A673 (cell line): ENCODE results near the gene CDKN2B-AS1. TPM values are rescaled to one million over a fixed set of nuclear protein-coding genes. Genes with fewer than 3 reads are reported as not detected.

Experiments used
- BruUV-seq: library from RNA; stranded (reverse); fragments of 400-500 nt; replicated peaks from 2 replicates; lab custom pipeline; 2021; lab: Mats Ljungman, UMichigan
- CTCF ChIA-PET: fragments of 300-600 bp; sonication (Branson Sonifier 250); formaldehyde crosslinking; loops from one replicate; lab custom pipeline; 2022; ENCODE audit warnings: antibody characterized with exemption; lab: Charles Lee
- POLR2A ChIA-PET: fragments of 300-600 bp; sonication (Branson Sonifier 250); formaldehyde crosslinking; loops from one replicate; lab custom pipeline; 2022; ENCODE audit warnings: antibody characterized with exemption; ENCODE audit not compliant: low non-redundant PET; lab: Charles Lee
- DNase-seq: peaks from one replicate; pipeline ENCODE4 v3.0.0-alpha.2; 2015; ENCODE audit warnings: low spot score
- H3K27ac ChIP-seq: fragments of 200-600 bp; sonication (generic); 2 replicates; pipeline ENCODE4 v1.5.1; 2016; ENCODE audit warnings: mixed run types, low read depth, mild to moderate bottlenecking, mixed read lengths, antibody characterized with exemption, low read length; ENCODE audit not compliant: poor library complexity, severe bottlenecking
- H3K27me3 ChIP-seq: fragments of 200-600 bp; sonication (generic); replicated peaks from 2 replicates; pipeline ENCODE4 v1.6.1; 2017; ENCODE audit warnings: mixed run types, low read depth, mild to moderate bottlenecking, mixed read lengths, antibody characterized with exemption, low read length; ENCODE audit not compliant: insufficient read depth, poor library complexity
- H3K36me3 ChIP-seq: fragments of 200-600 bp; sonication (generic); 2 replicates; pipeline ENCODE4 v1.6.1; 2016; ENCODE audit warnings: mixed run types, mild to moderate bottlenecking, mixed read lengths, antibody characterized with exemption, low read length; ENCODE audit not compliant: insufficient read depth, poor library complexity, severe bottlenecking
- H3K4me1 ChIP-seq: fragments of 200-600 bp; sonication (generic); 2 replicates; pipeline ENCODE4 v1.6.1; 2017; ENCODE audit warnings: mixed run types, mild to moderate bottlenecking, mixed read lengths, antibody characterized with exemption, low read length; ENCODE audit not compliant: insufficient read depth, poor library complexity, severe bottlenecking
- H3K4me3 ChIP-seq: fragments of 200-600 bp; sonication (generic); 2 replicates; pipeline ENCODE4 v1.5.1; 2016; ENCODE audit warnings: low read depth, mixed run types, mild to moderate bottlenecking, mixed read lengths, low read length; ENCODE audit not compliant: poor library complexity, severe bottlenecking
- H3K9me3 ChIP-seq: fragments of 200-600 bp; sonication (generic); 2 replicates; pipeline ENCODE4 v1.6.1; 2016; ENCODE audit warnings: mixed run types, low read depth, mild to moderate bottlenecking, mixed read lengths, antibody characterized with exemption, low read length; ENCODE audit not compliant: poor library complexity, severe bottlenecking
- EZH2 ChIP-seq: fragments of 200-600 bp; sonication (generic); IDR thresholded peaks from 2 replicates; pipeline ENCODE4 v1.6.1; 2017; ENCODE audit warnings: borderline replicate concordance, low read depth, mild to moderate bottlenecking, mixed read lengths, antibody characterized with exemption, low read length; ENCODE audit not compliant: poor library complexity, severe bottlenecking
- intact Hi-C: fragments of 100-400 bp; cut with micrococcal nuclease; formaldehyde crosslinking; loops from one replicate; pipeline ENCODE4 v1.10.0; 2022; ENCODE audit not compliant: unreplicated experiment
- total RNA-seq: library from RNA; stranded (reverse); gene quantifications from 2 replicates; pipeline ENCODE4 v1.2.3, GENCODE V29; 2021
- TF ChIP-seq, protein P1 (sequence below): fragments of 300-800, 200-600 bp; sonication (generic); conservative IDR thresholded peaks from 2 replicates; pipeline ENCODE4 v1.5.1; 2017; ENCODE audit warnings: low read depth, mild to moderate bottlenecking, antibody characterized with exemption, low read length, moderate library complexity, mixed read lengths

The CDKN2B-AS1 gene
- total RNA-seq, 1 experiment from 2014 or later: not detected

DNA sequence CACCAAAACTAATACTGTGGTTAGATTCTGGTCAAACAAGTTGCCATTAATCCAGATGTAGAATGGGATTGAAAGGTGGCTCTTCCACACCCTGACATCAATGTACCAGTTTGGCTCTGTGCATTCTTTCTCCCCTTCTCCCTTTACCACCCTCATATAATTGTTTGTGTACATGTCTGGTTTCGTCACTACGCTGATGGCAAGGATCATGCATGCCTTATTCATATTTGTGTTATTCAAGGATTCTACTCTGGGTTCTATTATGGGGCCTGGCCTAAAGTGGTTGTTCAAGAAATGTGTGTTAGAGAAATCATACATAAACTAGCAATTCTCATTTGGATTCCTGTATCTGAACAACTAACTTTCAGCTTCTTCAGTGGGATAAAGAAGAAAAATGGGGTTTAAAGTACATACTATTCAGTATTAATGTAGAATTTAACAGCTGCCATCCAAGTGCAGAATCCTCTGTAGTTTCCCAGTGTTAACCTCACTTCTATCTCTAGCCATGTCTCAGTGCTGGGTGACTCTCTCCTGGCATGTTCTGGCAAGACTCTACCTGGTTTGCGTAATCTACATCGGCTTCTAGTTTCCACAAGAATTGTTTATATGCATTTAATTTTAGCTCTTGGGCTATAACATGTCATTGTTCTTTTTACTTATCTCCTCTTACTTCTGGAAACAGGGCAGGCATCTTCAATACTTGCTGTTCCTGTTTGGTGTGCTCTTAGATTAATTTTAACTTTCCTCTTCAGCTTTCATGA, 42.5 kb downstream of the CDKN2B-AS1 start:
- Histone ChIP-seq H3K27ac (no peak overlapping the region), H3K4me1 (no peaks in the 10 kb centered on the region), H3K36me3 (no peaks in the 10 kb centered on the region), H3K9me3 (no peaks in the 10 kb centered on the region), H3K27me3 (no peaks in the 10 kb centered on the region), H3K4me3 (no peak overlapping the region)
- CTCF ChIA-PET: no interaction called here
- no peak for DNase-seq
- intact Hi-C loops: no loop called here
- POLR2A ChIA-PET: no interaction called here
- no peak for TF ChIP-seq EZH2
- TF ChIP-seq, protein P1, sequence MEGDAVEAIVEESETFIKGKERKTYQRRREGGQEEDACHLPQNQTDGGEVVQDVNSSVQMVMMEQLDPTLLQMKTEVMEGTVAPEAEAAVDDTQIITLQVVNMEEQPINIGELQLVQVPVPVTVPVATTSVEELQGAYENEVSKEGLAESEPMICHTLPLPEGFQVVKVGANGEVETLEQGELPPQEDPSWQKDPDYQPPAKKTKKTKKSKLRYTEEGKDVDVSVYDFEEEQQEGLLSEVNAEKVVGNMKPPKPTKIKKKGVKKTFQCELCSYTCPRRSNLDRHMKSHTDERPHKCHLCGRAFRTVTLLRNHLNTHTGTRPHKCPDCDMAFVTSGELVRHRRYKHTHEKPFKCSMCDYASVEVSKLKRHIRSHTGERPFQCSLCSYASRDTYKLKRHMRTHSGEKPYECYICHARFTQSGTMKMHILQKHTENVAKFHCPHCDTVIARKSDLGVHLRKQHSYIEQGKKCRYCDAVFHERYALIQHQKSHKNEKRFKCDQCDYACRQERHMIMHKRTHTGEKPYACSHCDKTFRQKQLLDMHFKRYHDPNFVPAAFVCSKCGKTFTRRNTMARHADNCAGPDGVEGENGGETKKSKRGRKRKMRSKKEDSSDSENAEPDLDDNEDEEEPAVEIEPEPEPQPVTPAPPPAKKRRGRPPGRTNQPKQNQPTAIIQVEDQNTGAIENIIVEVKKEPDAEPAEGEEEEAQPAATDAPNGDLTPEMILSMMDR: no peak
- no TSS peak for BruUV-seq

DNA sequence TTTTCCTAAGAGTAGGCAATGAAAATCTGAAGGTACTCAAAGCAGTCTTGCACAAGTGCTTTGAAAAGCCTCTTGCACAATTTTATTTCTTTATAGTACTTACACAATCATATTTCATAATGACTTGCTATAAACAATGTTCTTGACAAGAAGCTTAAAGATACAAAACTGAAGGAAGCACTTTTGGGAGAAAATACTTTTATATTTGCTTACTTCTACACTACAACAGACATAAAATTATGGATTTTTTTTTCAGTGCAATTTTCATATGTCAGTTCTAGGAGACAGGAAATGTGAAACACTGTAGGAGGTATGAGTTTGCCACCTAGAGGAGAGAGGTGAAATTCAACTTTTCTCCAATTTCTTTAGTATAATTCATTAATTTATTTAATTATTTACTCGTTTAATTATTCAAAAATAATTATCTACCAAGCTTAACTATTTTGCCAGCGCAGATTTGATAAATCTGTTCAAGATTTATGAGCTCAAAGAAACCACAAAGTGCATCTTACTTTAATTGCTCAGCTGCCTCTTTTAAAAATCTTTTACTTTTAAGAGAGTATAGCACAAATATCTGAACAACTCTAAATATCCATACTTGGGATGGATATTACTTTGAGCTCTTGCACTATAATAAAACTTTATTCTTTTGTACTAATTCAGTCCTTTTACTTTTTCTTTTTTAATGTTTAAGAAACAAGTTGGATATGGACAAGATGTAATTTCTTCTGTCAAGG, 43.5 kb downstream of the CDKN2B-AS1 start:
- POLR2A ChIA-PET: no interaction called here

DNA sequence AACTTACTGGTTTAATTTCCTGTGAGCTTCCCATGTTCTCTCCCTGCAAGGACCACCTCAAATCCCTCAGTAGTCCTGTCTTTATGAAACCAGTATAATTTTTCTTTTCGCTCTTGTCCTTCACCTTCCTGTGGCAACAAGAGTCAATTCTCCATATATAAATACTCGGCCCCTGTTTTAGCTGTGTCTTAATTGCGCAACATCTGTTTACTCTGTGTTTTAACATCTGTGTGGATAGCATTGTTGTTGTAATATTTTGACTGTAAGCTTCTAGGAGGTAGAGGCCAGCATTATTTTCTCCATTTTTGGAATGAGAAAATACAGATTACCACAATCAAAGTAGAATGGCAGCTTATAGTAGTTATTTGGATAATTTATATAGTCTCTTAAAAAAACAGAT, 44.7 kb downstream of the CDKN2B-AS1 start:
- no peak overlapping the region for H3K27ac ChIP-seq
- intact Hi-C loops: no loop called here
- H3K27me3 ChIP-seq: no peaks in the 10 kb centered on the region
- BruUV-seq: no TSS peak
- TF ChIP-seq EZH2: no peak
- TF ChIP-seq, protein P1: no peak
- DNase-seq: no peak
- no peak overlapping the region for H3K4me3 ChIP-seq
- H3K36me3 ChIP-seq: no peaks in the 10 kb centered on the region
- H3K9me3 ChIP-seq: no peaks in the 10 kb centered on the region
- ChIA-PET CTCF (no interaction called here), POLR2A (no interaction called here)
- H3K4me1 ChIP-seq: no peaks in the 10 kb centered on the region

More for the DNA sequence above, 43.5 kb downstream of the CDKN2B-AS1 start:
- intact Hi-C loops: no loop called here
- no peak for TF ChIP-seq EZH2
- TF ChIP-seq, protein P1: no peak
- BruUV-seq: no TSS peak
- H3K4me3 ChIP-seq: no peak overlapping the region
- no peaks in the 10 kb centered on the region for H3K27me3 ChIP-seq
- no peak overlapping the region for H3K27ac ChIP-seq
- no peaks in the 10 kb centered on the region for H3K36me3 ChIP-seq
- no peaks in the 10 kb centered on the region for H3K4me1 ChIP-seq
- no peaks in the 10 kb centered on the region for H3K9me3 ChIP-seq
- CTCF ChIA-PET: no interaction called here
- DNase-seq: no peak
